NCI-H128 (cell line): ENCODE results near the gene UAP1L1.

Experiments used
- DNase-seq: peaks from one replicate; lab custom pipeline; 2025; ENCODE audit not compliant: unreplicated experiment; lab: John Stamatoyannopoulos, UW

The UAP1L1 gene

DNA sequence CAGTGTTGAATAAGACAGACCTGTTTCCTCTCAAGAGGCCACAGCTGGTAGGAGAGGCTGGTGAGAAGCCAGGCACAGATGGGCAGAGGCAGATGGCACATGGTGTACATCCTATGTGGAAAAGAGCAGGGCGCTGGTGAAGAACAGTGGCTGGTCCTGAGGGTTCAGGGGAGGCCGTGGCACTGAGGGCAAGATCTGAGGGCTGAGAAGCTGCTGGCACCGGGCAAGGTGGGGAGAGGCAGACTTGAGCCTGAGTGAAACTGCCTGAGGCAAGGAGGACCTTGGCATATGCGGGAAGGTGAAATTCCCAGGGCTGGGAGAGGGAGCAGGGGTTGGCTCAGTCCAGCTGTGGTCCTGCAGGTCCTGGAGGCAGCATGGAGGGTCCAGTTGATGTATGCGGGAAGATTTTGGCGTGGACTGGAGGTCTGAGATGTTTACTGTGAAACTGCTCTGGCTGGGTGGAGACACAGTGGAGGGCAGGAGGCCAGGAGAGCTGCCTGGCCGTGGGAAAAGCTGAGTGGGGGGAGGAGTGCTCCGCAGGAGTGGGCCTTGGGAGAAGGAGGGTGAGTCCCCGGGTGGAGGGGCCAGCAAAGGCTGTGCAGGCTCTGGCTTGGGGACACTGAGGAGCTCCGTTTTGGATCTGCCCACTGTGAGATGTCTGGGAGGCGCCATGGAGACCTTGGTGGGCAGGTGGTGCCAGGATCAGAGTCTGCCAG lies 12.1 kb downstream of the UAP1L1 start:
- no peak for DNase-seq

DNA sequence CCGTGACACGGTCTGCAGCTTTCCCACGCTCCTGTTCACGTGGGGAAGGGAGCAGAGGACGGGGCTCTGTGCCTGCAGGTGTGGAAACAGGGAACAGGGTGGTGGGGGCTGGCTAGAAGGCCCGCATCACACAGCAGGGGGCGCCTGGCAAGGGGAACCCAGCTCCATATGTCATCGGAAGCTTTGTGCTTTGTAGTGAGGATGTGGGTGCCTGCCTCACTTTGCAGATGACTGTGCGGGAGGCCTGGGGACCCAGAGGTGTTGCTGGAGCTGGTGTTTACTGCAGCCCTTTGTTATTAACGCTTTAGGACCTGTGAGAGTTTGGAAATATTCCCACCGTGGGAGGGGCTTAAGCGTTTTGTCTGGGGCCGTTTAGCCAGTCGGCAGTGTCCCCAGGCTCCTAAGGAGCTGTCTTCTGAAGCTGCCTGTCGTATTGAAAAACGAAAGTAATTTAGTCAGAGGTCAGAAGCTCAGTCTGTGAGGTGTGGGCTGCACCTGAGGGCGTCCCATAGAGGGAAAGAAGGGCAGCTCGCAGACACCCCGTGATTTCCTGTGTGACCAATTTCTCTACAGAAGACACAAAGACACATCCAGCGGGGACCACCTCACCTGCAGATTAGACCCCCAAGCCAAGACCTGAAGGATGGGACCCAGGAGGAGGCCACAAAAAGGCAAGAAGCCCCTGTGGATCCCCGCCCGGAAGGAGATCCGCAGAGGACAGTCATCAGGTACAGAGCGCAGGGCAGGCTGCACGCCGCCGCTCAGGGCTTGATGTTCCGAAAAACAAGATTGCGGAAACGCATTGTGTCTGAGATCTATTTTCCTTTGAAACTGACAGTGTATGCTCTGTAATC lies 18.6 kb downstream of the UAP1L1 start:
- DNase-seq, result no peak

DNA sequence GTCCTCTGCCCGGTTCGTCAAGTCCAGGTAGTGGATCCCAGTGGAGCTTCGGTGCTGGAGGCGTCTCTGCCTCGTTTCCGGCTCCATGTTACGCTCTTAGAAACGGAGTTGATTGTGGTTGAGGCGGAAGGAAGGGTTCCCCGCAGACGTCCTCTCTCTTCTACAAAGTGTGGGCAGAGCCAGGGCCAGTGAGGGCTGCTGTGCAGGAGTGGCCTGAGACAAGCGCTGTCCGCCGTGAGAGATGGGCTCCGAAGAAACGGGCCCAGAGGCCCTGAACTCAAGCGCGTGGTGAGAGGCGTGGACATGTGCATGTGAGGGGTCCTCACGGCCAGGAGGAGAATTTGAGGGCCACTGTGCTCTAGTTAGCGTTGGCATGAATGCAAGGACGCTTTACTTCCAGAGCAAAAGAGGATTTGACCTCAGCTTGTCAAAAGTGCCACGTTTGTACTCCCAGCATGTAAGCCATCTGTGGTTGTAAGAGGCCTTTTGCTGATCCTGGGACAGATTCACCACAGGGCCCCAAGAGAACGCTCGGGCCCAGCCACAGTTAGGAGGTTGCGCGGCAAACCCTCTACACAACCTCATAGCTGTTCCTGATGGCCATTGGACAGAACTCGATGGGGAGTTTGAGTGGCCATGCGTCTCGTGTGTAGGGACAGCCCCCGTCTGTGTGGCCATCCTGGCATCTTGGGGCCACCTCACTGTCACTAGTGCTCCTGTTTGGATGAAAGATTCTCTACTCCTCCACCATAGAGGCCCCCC lies 19.6 kb downstream of the UAP1L1 start:
- DNase-seq, result no peak

- DNase-seq, result no peak
Measured at GRCh38 chr9:137097761-137098462, 20.6 kb downstream of the UAP1L1 start.

- DNase-seq, result no peak
Measured at GRCh38 chr9:137099231-137099630, 21.9 kb downstream of the UAP1L1 start.

GRCh38 chr9:137103206-137103999 lies 26.1 kb downstream of the UAP1L1 start:
- DNase-seq, result no peak

DNA sequence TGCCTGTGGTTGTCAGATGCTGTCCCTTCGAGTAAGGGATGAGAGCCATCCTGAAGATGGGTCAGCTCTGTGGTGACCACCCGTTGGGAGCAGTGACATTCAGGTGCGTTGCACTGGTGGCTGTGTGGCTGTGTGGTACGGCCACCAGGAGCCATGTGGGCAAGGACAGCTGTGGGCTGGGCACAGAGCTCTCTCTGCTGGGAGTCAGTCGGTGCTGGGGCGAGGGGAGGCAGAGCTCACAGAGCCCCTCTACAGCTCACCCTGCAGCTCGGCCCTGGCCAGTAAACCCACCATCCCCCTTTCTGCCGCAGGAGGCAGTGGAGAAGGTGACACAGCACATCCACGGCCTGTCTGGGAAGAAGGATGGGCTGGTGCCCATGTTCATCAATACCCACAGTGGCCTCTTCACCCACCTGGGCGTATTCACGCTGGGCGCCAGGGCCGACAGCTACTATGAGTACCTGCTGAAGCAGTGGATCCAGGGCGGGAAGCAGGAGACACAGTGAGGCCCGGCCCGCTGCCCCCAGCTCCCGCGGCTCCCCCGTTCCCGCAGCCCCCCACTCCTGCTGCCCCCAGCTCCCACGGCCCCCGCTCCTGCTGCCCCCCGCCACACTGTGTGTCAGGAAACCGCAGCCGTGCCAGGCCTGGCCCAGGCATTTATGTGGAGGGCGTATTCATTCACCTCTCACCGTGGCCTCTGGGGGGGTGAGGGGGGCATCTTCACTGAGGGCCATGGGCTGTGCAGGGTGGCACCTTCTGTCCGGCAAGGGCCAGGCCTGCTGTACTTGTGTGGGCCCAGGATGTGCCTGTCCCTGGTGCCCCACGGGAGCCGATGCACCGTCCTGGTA lies 28.7 kb downstream of the UAP1L1 start:
- no peak for DNase-seq

DNA sequence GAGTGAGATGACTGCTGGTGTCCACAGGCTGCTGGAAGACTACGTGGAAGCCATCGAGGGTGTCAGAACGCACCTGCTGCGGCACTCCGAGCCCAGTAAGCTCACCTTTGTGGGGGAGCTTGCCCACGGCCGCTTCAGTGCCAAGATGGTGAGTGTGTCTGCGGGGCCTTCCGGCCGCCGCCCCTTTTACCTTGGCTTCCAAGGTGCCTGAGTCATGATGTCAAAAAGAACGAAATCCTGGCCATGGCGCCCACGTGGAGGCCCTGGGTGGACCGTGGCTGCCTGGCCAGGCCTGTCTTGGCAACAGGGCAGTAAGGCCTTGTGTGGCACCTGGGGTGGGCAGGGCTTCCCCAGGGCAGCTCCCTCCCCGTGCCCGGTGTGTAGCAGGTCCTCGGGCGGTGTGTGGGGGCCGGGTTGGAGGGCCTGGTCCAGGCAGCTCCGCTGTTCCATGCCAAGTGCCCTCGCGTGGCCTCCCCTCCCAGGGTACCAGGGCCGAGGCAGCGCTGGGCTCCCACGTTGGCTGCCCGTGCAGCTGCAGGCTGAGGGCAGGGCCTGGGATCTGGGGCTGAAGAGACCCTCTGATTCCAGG lies 29.4 kb downstream of the UAP1L1 start:
- DNase-seq, result no peak

DNA sequence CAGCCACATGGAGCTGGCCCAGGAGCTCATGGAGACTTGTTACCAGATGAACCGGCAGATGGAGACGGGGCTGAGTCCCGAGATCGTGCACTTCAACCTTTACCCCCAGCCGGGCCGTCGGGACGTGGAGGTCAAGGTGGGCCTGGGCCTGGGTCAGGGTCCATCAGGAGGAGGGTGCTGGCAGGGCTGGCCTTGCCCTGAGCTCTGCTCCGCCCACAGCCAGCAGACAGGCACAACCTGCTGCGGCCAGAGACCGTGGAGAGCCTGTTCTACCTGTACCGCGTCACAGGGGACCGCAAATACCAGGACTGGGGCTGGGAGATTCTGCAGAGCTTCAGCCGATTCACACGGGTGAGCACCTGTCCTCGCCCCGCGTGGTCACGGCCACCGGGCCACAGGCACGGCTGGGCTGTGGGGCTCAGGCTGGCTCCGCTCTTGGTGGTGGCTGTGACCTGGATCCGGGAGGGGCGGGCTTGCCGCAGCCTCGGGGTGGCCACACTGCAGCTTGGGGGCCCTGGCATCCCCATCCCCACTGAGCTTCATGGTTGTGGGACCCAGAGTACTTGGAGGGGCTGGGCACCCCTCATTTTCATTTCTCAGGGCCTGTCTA lies 30.1 kb downstream of the UAP1L1 start:
- DNase-seq, result no peak

DNA sequence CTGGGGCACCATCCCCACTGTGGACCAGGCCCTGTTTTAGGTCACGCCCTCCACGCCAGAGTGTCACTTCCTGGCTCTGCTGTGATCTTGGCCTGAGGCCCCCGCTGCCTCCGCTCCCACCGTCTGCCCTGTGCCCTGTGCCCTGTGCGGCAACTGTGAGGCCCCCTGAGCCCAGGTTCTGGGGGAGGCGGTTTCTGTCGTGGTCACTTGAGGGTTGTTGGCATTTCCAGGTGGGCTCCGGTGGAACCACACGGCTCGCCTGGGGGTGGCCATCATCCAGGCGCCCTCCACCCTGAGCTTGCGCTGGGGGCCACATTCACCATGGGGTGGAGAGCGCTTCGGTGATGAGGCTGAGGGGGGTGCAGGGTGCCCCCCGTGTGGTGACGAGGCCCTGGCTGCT lies 30.7 kb downstream of the UAP1L1 start:
- DNase-seq, result no peak

GRCh38 chr9:137108608-137109249 lies 31.4 kb downstream of the UAP1L1 start:
- no peak for DNase-seq

DNA sequence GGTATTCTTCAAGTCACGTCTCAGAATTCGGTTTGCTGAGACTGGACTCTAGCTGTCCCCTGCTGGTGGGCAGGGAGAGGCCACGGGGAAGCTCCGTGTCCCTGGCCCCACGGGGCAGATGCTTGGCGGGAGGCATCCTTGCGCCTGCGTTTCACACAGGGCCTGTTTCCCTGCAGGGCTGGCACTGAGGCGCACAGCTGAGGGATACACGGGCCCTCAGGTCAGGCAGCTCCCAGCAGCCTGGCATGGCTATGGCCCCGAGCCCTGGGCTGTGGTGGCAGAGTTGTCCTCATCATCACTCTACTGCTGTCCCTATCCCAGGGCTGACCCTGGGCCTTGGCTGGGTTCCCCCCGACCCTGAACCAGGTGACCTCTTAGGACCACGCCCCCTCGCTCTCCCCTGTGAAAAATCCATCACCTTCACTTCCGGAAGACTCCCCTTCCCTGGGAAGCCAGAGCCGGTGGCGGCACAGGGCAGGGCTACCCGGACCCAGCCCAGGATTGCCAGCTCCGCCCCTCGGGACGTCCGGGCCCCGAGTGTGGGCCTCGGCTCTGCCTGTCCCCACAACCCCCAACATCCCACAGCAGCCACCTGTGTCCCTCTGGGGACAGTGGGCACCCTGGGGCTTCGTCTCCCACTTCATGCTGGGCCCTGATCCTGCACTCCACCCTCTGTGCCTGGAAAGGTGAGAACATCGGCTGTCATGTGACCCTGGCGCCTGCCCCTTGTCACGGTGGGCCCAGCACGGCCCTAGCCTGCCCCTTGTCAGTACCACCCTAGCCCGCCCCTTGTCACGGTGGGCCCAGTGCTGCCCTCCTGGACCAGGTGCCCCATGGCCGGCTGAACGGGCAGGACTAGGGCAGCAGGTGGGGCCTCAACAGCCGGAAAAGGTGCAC lies 32.2 kb downstream of the UAP1L1 start:
- no peak for DNase-seq

- no peak for DNase-seq
Measured at GRCh38 chr9:137110147-137110910, 33.0 kb downstream of the UAP1L1 start.

GRCh38 chr9:137110911-137111787 lies 33.8 kb downstream of the UAP1L1 start:
- no peak for DNase-seq

DNA sequence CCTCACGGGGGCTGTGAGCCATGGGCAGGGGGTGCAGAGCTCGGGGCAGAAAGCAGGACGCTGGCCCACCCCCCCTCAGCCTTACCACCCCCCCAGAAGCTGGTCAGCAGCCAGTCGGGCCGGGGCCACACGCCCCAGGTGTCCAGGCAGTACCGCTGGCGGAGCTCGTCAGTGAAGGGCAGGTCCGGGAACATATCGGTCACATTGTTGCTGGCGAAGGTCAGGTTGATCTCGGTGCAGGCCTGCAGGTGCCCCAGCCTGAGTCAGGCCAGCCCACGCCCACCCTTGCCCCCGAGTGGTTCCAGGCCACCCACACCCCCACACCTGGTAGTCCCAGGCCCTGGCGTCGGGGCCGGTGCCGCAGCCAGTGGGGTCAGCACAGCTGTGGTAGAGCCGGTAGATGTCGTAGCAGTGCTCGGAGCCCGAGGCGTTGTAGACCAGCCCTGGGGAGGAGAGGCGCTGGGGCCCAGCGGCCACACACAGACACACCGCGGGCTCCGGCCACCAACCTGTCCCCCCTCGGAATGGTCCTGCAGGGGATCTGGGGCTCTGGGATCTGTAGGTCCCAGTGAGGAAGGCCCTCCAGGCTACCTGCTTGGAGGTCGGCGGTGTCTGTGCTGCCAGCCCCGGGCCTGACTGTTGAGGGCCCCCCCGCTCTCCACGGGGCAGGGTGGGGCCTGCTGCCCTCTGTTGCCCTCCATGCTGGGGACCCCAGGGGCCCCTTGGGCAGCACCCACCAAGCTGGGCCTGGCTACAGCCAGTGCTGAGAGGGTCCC lies 34.7 kb downstream of the UAP1L1 start:
- no peak for DNase-seq
